ENCODE results near the gene RICTOR.
A peak's percentile ranks its signal among the peaks of the same experiment; 100 is the strongest.

Gene RICTOR

GRCh38 chr5:38932854-38933408 lies 141.3 kb downstream of the RICTOR start:
- DNase-seq (ENCODE audit: low read depth): no peak

- no peak for DNase-seq (ENCODE audit: low read depth)
These were observed 142.5 kb downstream of the RICTOR start for GRCh38 chr5:38931731-38932130.

DNA sequence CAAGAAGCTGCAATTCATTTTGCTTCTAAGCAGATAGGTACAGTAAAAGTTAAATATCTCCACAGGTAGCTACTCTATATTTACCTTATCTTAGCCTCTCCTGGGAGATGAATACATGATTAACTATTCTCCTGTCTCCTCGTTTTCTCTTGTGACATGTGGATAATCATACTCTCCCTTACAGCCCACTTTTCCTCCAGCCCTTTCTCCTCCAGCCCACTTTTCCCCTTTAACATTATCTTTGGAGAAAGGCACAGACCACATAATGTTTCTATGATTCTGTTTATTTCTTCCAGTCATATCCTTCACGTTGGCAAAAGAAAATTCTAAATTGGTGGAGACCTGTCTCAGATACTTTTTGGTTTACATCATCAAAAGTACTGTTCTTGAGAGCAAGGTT lies 144.4 kb downstream of the RICTOR start:
- DNase-seq (ENCODE audit: low read depth): no peak

DNA sequence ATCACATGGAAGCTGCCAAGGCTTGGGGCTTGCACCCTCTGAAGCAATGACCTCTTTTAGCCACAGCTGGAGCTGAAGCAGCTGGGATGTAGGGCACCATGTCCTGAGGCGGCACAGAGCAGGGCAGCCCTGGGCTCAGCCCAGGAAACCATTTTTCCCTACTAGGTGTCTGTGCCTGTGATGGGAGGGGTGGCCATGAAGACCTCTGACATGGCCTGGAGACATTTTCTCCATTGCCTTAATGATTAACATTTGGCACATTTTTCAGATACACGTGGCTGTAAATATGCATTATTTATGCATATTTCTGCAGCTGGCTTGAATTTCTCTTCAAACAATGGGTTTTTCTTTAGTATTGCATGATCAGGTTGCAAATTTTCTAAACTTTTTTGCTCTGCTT lies 146.7 kb downstream of the RICTOR start:
- no peak for DNase-seq (ENCODE audit: low read depth)

DNA sequence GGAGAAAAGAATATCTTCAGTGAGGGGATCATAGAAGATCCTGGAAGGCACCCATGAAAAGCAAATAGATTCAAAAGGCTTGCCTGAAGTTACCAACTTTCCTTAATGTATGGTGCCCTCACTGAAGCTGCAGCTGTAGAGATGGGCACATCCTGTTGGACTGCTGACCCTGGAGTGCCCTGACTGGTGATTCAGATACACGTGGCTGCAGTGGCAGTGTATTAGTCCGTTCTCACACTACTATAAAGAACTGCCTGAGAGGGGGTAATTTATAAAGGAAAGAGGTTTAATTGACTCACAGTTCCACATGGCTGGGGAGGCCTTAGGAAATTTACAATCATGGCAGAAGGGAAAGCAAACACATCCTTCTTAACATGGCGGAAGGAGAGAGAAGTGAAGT lies 148.1 kb downstream of the RICTOR start:
- DNase-seq (ENCODE audit: low read depth): no peak

- no peak for DNase-seq (ENCODE audit: low read depth)
These were observed 148.9 kb downstream of the RICTOR start for GRCh38 chr5:38925154-38925925.

- DNase-seq (ENCODE audit: low read depth): no peak
These were observed 150.3 kb downstream of the RICTOR start for GRCh38 chr5:38923661-38924451.

- peak; percentile 5 for DNase-seq (ENCODE audit: low read depth)
These were observed 152.0 kb downstream of the RICTOR start for GRCh38 chr5:38922199-38922598.

GRCh38 chr5:38921174-38921573 lies 153.0 kb downstream of the RICTOR start:
- no peak for DNase-seq (ENCODE audit: low read depth)

DNA sequence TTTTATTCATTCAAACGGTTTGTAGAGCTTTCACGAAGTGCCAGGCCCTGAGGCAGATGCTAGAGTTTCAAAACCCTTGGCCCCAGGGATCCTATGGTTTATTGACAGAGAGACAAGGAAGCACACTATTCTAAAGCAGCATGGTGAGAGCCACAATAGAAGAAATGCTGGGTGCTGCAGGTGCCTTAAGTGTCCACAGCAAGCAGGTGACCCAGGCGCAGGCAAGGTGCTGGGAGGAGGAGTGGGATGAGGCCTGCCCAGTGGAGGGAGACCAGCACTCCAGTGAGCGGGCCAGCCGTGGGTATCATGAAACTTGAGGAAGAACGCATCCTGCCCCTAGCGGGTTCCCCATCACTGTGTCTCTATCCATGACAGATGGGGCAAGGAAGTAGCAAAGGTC lies 157.4 kb downstream of the RICTOR start:
- DNase-seq (ENCODE audit: low read depth): no peak

DNA sequence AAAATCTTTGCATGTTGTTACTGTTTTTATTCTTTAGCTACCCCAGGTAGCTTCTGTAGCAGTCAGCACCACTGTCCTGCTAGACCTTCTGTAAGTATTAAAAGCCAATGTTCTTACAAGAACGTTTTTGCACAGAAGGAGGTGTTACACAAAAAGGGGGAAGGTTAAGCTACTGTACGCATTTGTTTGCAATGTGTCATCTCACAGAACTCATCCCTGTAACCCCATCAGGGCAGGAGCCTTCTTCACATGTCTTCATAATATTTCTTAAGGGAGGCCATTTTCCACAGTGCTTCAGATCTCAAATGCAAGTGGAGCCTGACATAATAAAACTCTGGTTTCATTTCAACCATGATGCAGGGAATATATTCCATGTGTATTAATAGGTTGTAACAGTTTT lies 160.5 kb downstream of the RICTOR start:
- no peak for DNase-seq (ENCODE audit: low read depth)

GRCh38 chr5:38911933-38912332 lies 162.3 kb downstream of the RICTOR start:
- no peak for DNase-seq (ENCODE audit: low read depth)

GRCh38 chr5:38906503-38906902 lies 167.7 kb downstream of the RICTOR start:
- no peak for DNase-seq (ENCODE audit: low read depth)

GRCh38 chr5:38905516-38905915 lies 168.7 kb downstream of the RICTOR start:
- no peak for DNase-seq (ENCODE audit: low read depth)

DNA sequence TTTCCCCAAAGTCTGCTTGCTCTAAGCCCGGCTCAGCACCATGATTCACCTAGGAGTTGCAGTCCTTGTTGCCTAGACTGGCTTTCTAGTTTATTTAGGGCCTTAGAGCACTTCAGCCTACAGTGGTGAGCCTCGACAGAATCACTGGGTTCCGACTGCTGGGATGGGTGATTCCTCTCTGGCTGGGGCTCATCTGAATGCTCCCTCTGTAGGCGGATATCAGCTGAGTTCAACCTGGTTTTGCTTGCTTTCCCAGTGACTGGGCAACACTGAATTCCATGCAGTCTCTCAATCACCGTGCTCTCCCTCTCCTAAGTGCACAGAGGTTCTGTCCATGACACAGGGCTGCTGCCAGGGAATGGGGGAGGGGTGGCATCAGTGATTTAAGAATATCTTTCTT lies 174.3 kb downstream of the RICTOR start:
- DNase-seq (ENCODE audit: low read depth): no peak

DNA sequence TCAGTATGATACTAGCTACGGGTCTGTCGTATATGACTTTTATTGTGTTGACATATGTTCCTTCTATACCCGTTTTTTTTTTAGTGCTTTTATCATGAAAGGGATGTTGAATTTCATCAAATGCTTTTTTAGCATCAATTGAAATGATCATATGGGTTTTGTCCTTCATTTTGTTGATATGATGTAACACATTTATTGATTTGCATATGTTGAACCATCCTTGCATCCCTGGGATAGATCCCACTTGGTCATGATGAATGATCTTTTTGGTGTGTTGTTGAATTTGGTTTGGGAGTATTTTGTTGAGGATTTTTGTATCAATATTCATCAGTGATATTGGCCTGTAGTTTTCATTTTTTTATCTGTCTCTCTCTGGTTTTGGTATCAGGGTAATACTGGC lies 177.4 kb downstream of the RICTOR start:
- DNase-seq (ENCODE audit: low read depth): no peak

GRCh38 chr5:38892363-38892762 lies 181.8 kb downstream of the RICTOR start:
- no peak for DNase-seq (ENCODE audit: low read depth)

DNA sequence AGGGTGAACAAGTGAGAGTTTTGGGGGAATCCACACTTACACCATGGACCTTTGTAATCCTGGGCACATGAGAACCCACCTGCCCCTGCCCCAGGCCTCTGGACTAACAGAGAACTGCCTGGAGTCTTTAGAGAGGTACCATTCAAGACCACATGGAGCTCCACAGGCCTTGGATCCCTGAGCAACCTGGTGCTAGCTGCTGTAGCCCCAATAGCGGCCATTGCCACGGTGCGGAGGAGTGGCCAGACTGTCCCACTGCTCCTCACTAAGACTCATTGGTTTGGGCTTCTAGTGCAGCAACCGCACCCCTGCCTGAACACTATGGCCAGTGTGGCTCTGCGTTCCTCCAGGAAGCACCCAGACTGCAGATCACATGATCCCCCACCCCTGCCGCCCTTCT lies 182.6 kb downstream of the RICTOR start:
- no peak for DNase-seq (ENCODE audit: low read depth)

DNA sequence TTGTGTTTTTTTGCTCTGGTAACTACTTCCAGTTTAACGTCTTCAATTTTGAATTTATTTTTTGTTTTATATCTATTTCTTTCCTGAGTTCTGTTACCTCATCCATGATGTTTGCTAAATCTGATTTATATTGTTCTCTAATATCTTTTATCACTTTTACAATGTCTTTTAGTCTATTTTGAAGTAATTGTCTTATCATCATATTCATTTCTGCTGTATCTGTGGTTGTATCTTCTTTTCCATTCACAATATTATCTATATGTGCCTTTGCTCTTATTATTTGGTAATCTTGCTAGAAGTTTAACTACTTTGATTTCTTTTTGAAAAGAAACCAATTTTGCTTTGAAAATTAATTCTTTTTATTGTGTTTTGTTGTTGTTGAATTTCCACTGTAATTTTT lies 184.8 kb downstream of the RICTOR start:
- DNase-seq (ENCODE audit: low read depth): no peak

- no peak for DNase-seq (ENCODE audit: low read depth)
These were observed 186.2 kb downstream of the RICTOR start for GRCh38 chr5:38888041-38888440.

Data from CMK (cell line).